ACC112 (cell line): ENCODE measurements around the gene WDR7.

Experiments used
- H2AFZ ChIP-seq: fragments of 200-600 bp; sonication (generic); one replicate; pipeline ENCODE4 v1.6.0; 2017; ENCODE audit warnings: antibody characterized with exemption, low read length; ENCODE audit not compliant: unreplicated experiment
- H3K27ac ChIP-seq: fragments of 200-600 bp; sonication (generic); 2 replicates; pipeline ENCODE4 v1.5.1; 2014; ENCODE audit warnings: low read depth, mild to moderate bottlenecking, antibody characterized with exemption, low read length, moderate library complexity
- H3K27me3 ChIP-seq: fragments of 200-600 bp; sonication (generic); 2 replicates; pipeline ENCODE4 v1.6.1; 2014; ENCODE audit warnings: mild to moderate bottlenecking, antibody characterized with exemption, low read length, moderate library complexity, mixed read lengths; ENCODE audit not compliant: insufficient read depth
- H3K36me3 ChIP-seq: fragments of 200-600 bp; sonication (generic); 2 replicates; pipeline ENCODE4 v1.6.1; 2016; ENCODE audit warnings: mild to moderate bottlenecking, antibody characterized with exemption, low read length, moderate library complexity, mixed read lengths; ENCODE audit not compliant: insufficient read depth
- H3K4me1 ChIP-seq: fragments of 200-600 bp; sonication (generic); one replicate; pipeline ENCODE4 v1.6.1; 2016; ENCODE audit warnings: low read length, mixed read lengths; ENCODE audit not compliant: insufficient read depth, unreplicated experiment, control insufficient read depth
- H3K4me3 ChIP-seq: fragments of 200-600 bp; sonication (generic); 2 replicates; pipeline ENCODE4 v1.5.1; 2014; ENCODE audit warnings: mild to moderate bottlenecking, low read depth, low read length
- H3K79me2 ChIP-seq: fragments of 200-600 bp; sonication (generic); one replicate; pipeline ENCODE4 v1.6.0; 2016; ENCODE audit warnings: low read length; ENCODE audit not compliant: control insufficient read depth, unreplicated experiment, insufficient read depth

The WDR7 gene

GRCh38 chr18:56684277-56684676, 33.1 kb downstream of the WDR7 start:
- Histone ChIP-seq H3K4me1 (no peaks in the 10 kb centered on the region), H2AFZ (no peak overlapping the region), H3K36me3 (no peaks in the 10 kb centered on the region; the same call in 1 of the 2 replicates), H3K4me3 (no peak overlapping the region), H3K79me2 (no peaks in the 10 kb centered on the region), H3K27ac (no peak overlapping the region), H3K27me3 (no peaks in the 10 kb centered on the region)

- H3K27me3 ChIP-seq, result no peaks in the 10 kb centered on the region
- no peaks in the 10 kb centered on the region for H3K79me2 ChIP-seq
- H3K27ac ChIP-seq, result no peak overlapping the region
- no peak overlapping the region for H3K4me3 ChIP-seq
- no peak overlapping the region for H2AFZ ChIP-seq
- H3K4me1 ChIP-seq, result peaks cover 5% of the 10 kb centered on the region
- H3K36me3 ChIP-seq, result peaks cover 6% of the 10 kb centered on the region; the same call in 1 of the 2 replicates
Measured at GRCh38 chr18:56691530-56691929, 40.4 kb downstream of the WDR7 start.

- peaks cover 9% of the 10 kb centered on the region for H3K4me1 ChIP-seq
Measured at GRCh38 chr18:56696966-56697365, 45.8 kb downstream of the WDR7 start.

GRCh38 chr18:56702946-56703345, 51.8 kb downstream of the WDR7 start:
- H3K79me2 ChIP-seq, result no peaks in the 10 kb centered on the region
- H2AFZ ChIP-seq, result no peak overlapping the region
- H3K4me3 ChIP-seq, result no peak overlapping the region
- H3K36me3 ChIP-seq, result no peaks in the 10 kb centered on the region
- no peaks in the 10 kb centered on the region for H3K27me3 ChIP-seq
- H3K4me1 ChIP-seq, result no peaks in the 10 kb centered on the region
- H3K27ac ChIP-seq, result no peak overlapping the region

More at GRCh38 chr18:56696966-56697365, 45.8 kb downstream of the WDR7 start:
- Histone ChIP-seq H3K79me2 (no peaks in the 10 kb centered on the region), H2AFZ (no peak overlapping the region), H3K4me3 (no peak overlapping the region), H3K27ac (no peak overlapping the region; the same call in 1 of the 2 replicates), H3K27me3 (no peaks in the 10 kb centered on the region), H3K36me3 (0 out of 2 replicates have a peak, but pooled peaks cover 6% of the 10 kb centered on the region)

- no peaks in the 10 kb centered on the region for H3K79me2 ChIP-seq
- no peak overlapping the region for H2AFZ ChIP-seq
- no peak overlapping the region for H3K4me3 ChIP-seq
- H3K4me1 ChIP-seq, result peaks cover 13% of the 10 kb centered on the region
- H3K27me3 ChIP-seq, result no peaks in the 10 kb centered on the region
- no peak overlapping the region for H3K27ac ChIP-seq
- H3K36me3 ChIP-seq, result no peaks in the 10 kb centered on the region
Measured at GRCh38 chr18:56709463-56709862, 58.3 kb downstream of the WDR7 start.

- Histone ChIP-seq H3K4me3 (no peak overlapping the region), H3K27ac (no peak overlapping the region), H3K36me3 (no peaks in the 10 kb centered on the region), H2AFZ (no peak overlapping the region), H3K27me3 (no peaks in the 10 kb centered on the region), H3K4me1 (peaks cover 13% of the 10 kb centered on the region), H3K79me2 (no peaks in the 10 kb centered on the region)
Measured at GRCh38 chr18:56711708-56712445, 60.7 kb downstream of the WDR7 start.

- no peaks in the 10 kb centered on the region for H3K79me2 ChIP-seq
Measured at GRCh38 chr18:56712761-56713160, 61.6 kb downstream of the WDR7 start.

GRCh38 chr18:56715121-56715520, 64.0 kb downstream of the WDR7 start:
- Histone ChIP-seq H2AFZ (no peak overlapping the region), H3K36me3 (no peaks in the 10 kb centered on the region), H3K79me2 (no peaks in the 10 kb centered on the region)

More at GRCh38 chr18:56712761-56713160, 61.6 kb downstream of the WDR7 start:
- no peaks in the 10 kb centered on the region for H3K36me3 ChIP-seq
- peaks cover 13% of the 10 kb centered on the region for H3K4me1 ChIP-seq
- no peaks in the 10 kb centered on the region for H3K27me3 ChIP-seq
- no peak overlapping the region for H2AFZ ChIP-seq
- H3K27ac ChIP-seq, result no peak overlapping the region
- no peak overlapping the region for H3K4me3 ChIP-seq

GRCh38 chr18:56716692-56717146, 65.6 kb downstream of the WDR7 start:
- Histone ChIP-seq H3K27me3 (no peaks in the 10 kb centered on the region), H3K36me3 (no peaks in the 10 kb centered on the region), H3K79me2 (no peaks in the 10 kb centered on the region), H2AFZ (no peak overlapping the region), H3K27ac (no peak overlapping the region), H3K4me1 (peaks cover 11% of the 10 kb centered on the region), H3K4me3 (no peak overlapping the region)

More at GRCh38 chr18:56715121-56715520, 64.0 kb downstream of the WDR7 start:
- Histone ChIP-seq H3K27ac (no peak overlapping the region), H3K4me1 (peaks cover 13% of the 10 kb centered on the region), H3K4me3 (no peak overlapping the region), H3K27me3 (no peaks in the 10 kb centered on the region)

GRCh38 chr18:56721031-56721430, 69.9 kb downstream of the WDR7 start:
- Histone ChIP-seq H2AFZ (no peak overlapping the region), H3K79me2 (no peaks in the 10 kb centered on the region), H3K4me1 (no peaks in the 10 kb centered on the region), H3K4me3 (no peak overlapping the region), H3K27ac (no peak overlapping the region), H3K36me3 (0 out of 2 replicates have a peak, but pooled peaks cover 3% of the 10 kb centered on the region), H3K27me3 (no peaks in the 10 kb centered on the region)

GRCh38 chr18:56721491-56721890, 70.3 kb downstream of the WDR7 start:
- H2AFZ ChIP-seq, result no peak overlapping the region
- no peaks in the 10 kb centered on the region for H3K27me3 ChIP-seq
- no peak overlapping the region for H3K27ac ChIP-seq
- H3K79me2 ChIP-seq, result no peaks in the 10 kb centered on the region
- H3K36me3 ChIP-seq, result 0 out of 2 replicates have a peak, but pooled peaks cover 3% of the 10 kb centered on the region
- no peak overlapping the region for H3K4me3 ChIP-seq
- H3K4me1 ChIP-seq, result no peaks in the 10 kb centered on the region
